Right renal pelvis (tissue), 4 donors: ENCODE data around the gene PAGE3. TPM values are rescaled to one million over a fixed set of nuclear protein-coding genes. Genes with fewer than 3 reads are reported as not detected.
A peak's percentile ranks its signal among the peaks of the same experiment; 100 is the strongest.

Experiments used
- DNase-seq, 4 donors: peaks; one replicate each; pipeline ENCODE4 v3.0.0-alpha.2; 2013; ENCODE audit warnings: low read depth in 4 of 4, low spot score in 3 of 4, missing footprints in 1 of 4
- polyA plus RNA-seq, 4 donors: library from polyadenylated mRNA; unstranded; fragments of 120-200 nt; gene quantifications; one replicate each; pipeline ENCODE4 v1.2.1, GENCODE V29; 2013; ENCODE audit not compliant: insufficient read length in 4 of 4

The PAGE3 gene
- polyA plus RNA-seq, result not detected

- DNase-seq, result no peak
Observed at GRCh38 chrX:55264816-55265215, at the start of gene PAGE3. Gene PAGE3 (minus strand): TSS chrX:55264916. CDS start chrX:55263903, 1,013 bp downstream.

GRCh38 chrX:55312655-55313054 is 47.9 kb upstream of the PAGE3 start:
- no peak for DNase-seq

- DNase-seq, result no peak
Observed at GRCh38 chrX:55290963-55291362, 26.2 kb upstream of the PAGE3 start.

- no peak for DNase-seq
Observed at GRCh38 chrX:55279832-55280231, 15.1 kb upstream of the PAGE3 start.

GRCh38 chrX:55260806-55261205 is 3.9 kb downstream of the PAGE3 start:
- DNase-seq, result no peak

- no peak for DNase-seq
Observed at GRCh38 chrX:55253528-55253927, 11.2 kb downstream of the PAGE3 start.

GRCh38 chrX:55240788-55241340 is 23.9 kb downstream of the PAGE3 start:
- peak in 3 of 4 donors; percentile 2 to 22 (median 13) for DNase-seq

GRCh38 chrX:55220119-55220794 is 44.5 kb downstream of the PAGE3 start, which contains the start of gene PAGE5:
Gene PAGE5 (plus strand): TSS chrX:55220346. CDS start chrX:55221383, 1,037 bp downstream.
- DNase-seq, result no peak

- no peak for DNase-seq
Observed at GRCh38 chrX:55213381-55213780, 51.3 kb downstream of the PAGE3 start.

GRCh38 chrX:55210931-55211677 is 53.6 kb downstream of the PAGE3 start:
- DNase-seq, result no peak

Other genes starting within 250 kb of the PAGE3 start
- gene ALAS2, start 233.9 kb downstream of the PAGE3 start, polyA plus RNA-seq, result 10 to 100 TPM in 3 of 4 donors, 1 to 10 TPM in 1; 9.6 to 20.3 (median 15.4) TPM
- not detected for gene PAGE2B, start 189.9 kb downstream of the PAGE3 start, polyA plus RNA-seq
- gene PAGE2, start 175.9 kb downstream of the PAGE3 start, polyA plus RNA-seq, result not detected
- not detected for gene PAGE5, start 44.6 kb downstream of the PAGE3 start, polyA plus RNA-seq
- gene MAGEH1, start 187.2 kb upstream of the PAGE3 start, polyA plus RNA-seq, result 10 to 100 TPM; 73.1 to 83.5 (median 79.3) TPM
- gene USP51, start 224.9 kb upstream of the PAGE3 start, polyA plus RNA-seq, result 10 to 100 TPM; 11.0 to 12.8 (median 12.5) TPM